ENCODE data around the gene DOCK10.

The DOCK10 gene

DNA sequence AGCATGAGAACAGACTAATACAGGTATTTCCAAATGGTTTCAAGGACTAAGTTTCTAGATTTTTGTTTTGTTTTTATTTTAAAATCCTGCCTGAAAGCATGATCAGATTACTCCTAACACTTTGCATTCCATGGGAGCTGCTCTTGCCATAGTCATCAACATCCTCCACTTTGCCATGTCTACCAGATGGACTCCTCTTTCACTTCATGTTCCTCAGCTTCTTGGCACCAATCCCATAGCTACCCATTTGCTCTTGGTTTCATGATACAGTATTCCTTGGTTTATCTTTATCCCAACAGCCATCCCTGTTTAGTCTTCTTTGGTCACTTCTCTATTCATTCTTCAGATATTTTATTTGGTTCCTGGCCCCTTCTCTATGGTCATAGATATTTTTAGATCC, 171.9 kb downstream of the DOCK10 start:
- TF ChIP-seq, protein P1, sequence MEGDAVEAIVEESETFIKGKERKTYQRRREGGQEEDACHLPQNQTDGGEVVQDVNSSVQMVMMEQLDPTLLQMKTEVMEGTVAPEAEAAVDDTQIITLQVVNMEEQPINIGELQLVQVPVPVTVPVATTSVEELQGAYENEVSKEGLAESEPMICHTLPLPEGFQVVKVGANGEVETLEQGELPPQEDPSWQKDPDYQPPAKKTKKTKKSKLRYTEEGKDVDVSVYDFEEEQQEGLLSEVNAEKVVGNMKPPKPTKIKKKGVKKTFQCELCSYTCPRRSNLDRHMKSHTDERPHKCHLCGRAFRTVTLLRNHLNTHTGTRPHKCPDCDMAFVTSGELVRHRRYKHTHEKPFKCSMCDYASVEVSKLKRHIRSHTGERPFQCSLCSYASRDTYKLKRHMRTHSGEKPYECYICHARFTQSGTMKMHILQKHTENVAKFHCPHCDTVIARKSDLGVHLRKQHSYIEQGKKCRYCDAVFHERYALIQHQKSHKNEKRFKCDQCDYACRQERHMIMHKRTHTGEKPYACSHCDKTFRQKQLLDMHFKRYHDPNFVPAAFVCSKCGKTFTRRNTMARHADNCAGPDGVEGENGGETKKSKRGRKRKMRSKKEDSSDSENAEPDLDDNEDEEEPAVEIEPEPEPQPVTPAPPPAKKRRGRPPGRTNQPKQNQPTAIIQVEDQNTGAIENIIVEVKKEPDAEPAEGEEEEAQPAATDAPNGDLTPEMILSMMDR (IDR thresholded peaks at IDR 0.05; ENCODE audit: control insufficient read depth, insufficient read depth, low read depth, low read length, missing control alignments), result no peak
- H3K4me3 ChIP-seq (ENCODE audit: control insufficient read depth, low read depth, low read length), result no peak overlapping the region
- no peak for DNase-seq (ENCODE audit: low read depth)

DNA sequence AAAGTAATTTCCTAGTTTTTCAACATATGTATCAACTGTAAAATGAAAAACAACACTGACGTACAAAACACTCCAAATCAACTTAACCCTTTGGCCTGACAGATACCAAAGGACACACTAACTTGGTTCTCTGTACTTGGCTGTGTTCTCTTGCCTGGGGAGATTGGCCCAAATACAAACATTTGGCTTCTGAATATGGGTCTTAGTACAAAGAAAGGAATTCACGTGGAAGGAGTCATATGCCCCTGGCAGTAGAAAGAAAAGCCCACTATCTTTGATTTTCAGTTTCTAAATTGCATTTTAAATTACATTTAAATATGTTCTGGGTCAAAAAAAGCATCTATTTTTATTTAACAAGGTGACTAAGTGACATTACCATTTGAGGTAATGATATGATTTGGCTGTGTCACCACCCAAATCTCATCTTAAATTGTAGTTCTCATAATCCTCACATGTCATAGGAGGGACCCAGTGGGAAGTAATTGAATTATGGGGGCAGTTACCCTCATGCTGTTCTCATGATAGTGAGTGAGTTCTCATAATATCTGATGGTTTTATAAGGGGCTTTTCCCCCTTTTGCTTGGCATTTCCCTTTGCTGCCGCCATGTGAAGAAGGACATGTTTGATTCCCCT, 172.6 kb downstream of the DOCK10 start:
- DNase-seq (ENCODE audit: low read depth), result peak; percentile 79
- TF ChIP-seq, protein P1 (IDR thresholded peaks at IDR 0.05; ENCODE audit: control insufficient read depth, insufficient read depth, low read depth, low read length, missing control alignments), result no peak
- H3K4me3 ChIP-seq (ENCODE audit: control insufficient read depth, low read depth, low read length), result no peak overlapping the region

DNA sequence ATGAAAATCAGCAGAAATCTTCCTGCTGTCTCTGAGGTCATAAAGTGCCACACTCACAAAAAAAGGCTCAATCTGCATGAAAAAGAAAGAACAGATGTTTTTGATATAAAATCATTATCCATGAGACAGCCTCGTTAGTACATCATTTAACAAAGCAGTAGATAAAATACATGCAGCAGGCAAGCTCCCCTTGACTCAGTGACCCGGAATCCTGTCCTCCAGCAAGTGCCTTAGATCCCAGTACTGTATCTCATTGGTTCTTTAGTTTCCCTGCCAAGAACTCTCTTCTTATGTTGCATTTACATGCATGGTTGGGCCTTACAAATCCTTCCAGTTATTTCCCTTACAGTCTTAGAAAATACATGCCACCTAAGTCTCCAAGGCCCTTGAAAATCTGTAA, 177.3 kb downstream of the DOCK10 start:
- peak; percentile 37 for DNase-seq (ENCODE audit: low read depth)
- H3K4me3 ChIP-seq (ENCODE audit: control insufficient read depth, low read depth, low read length), result no peak overlapping the region
- TF ChIP-seq, protein P1 (IDR thresholded peaks at IDR 0.05; ENCODE audit: control insufficient read depth, insufficient read depth, low read depth, low read length, missing control alignments), result no peak

DNA sequence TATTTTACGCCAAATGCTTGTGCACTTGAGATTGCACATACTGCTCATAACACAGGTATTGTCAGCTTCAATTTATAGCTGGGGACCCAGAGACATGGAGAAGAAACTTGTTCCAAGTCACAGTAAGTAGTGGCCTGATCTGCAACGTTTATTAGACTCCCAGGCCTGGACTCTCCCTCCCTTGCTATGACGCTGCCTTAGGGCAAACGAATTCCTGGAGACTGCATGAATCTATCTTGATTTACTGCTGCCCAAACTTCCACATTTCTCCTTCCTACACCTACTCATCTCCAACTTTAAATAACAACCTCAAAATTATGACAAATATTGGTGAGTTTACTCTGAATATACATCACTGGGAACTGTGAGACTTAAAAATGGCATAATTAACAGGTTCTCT, 181.0 kb downstream of the DOCK10 start:
- H3K4me3 ChIP-seq (ENCODE audit: control insufficient read depth, low read depth, low read length), result no peak overlapping the region
- TF ChIP-seq, protein P1 (IDR thresholded peaks at IDR 0.05; ENCODE audit: control insufficient read depth, insufficient read depth, low read depth, low read length, missing control alignments), result no peak
- DNase-seq (ENCODE audit: low read depth), result no peak

DNA sequence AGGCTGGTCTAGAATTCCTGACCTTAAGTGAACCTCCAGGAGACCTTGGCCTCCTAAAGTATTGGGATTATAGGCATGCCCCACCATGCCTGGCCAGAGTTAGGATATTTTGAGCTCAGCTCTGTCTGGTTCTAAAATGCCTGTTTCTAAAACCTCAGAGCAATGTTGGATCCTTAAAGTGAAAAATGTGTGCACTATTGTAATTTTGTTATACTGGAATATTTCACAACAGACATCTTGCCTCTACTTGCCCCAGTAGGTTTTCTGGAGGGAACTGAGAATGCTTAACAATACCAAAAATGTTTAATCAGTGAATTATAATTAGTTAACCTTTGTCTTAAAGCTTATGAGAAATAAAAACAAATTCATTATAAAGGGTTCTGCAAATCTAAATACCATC, 181.5 kb downstream of the DOCK10 start:
- TF ChIP-seq, protein P1 (IDR thresholded peaks at IDR 0.05; ENCODE audit: control insufficient read depth, insufficient read depth, low read depth, low read length, missing control alignments), result no peak
- no peak overlapping the region for H3K4me3 ChIP-seq (ENCODE audit: control insufficient read depth, low read depth, low read length)
- DNase-seq (ENCODE audit: low read depth), result no peak

DNA sequence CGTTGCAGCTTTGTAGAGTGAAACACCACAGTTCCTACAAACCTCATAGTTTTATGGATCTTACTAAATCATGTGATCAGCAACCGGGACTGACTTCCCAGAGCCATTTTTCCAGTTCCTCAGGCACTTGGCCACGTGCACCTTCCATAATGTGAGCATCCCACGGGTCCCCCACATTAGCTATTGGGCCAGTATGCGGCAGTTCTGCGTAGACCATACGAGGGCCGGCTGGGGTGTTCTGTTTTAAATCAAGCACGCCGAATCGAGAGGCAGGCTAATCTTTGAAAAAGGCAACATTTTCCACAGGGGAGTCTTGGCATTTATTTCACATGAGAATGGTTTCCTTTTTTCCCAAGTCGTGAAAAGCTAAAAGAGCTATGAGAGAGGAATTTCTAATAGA, 190.5 kb downstream of the DOCK10 start:
- no peak overlapping the region for H3K4me3 ChIP-seq (ENCODE audit: control insufficient read depth, low read depth, low read length)
- DNase-seq (ENCODE audit: low read depth), result no peak
- TF ChIP-seq, protein P1 (IDR thresholded peaks at IDR 0.05; ENCODE audit: control insufficient read depth, insufficient read depth, low read depth, low read length, missing control alignments), result no peak
